Right lobe of liver (tissue), 6 donors: ENCODE measurements around the gene SNUPN. TPM values are rescaled to one million over a fixed set of nuclear protein-coding genes. Genes with fewer than 3 reads are reported as not detected.
A peak's percentile ranks its signal among the peaks of the same experiment; 100 is the strongest.

ENCODE experiments used
- ATAC-seq, 4 donors: fragments of 200-7000 bp; cut with Tn5 transposase; one replicate each; pipeline ENCODE4 v1.9.1; 2020; ENCODE audit warnings: mild to moderate bottlenecking in 4 of 4, moderate library complexity in 4 of 4
- DNase-seq, 3 donors: peaks; one replicate each; pipeline ENCODE4 v3.0.0-alpha.2; 2020
- H3K27ac ChIP-seq, 3 donors: fragments of 200-600 bp; one replicate each; pipeline ENCODE4 v1.8.0; 2022
- H3K27me3 ChIP-seq, 2 donors: fragments of 200-600 bp; one replicate each; pipeline ENCODE4 v1.8.0; 2022
- H3K36me3 ChIP-seq, 4 donors: fragments of 200-600 bp; sonication (generic) in 1 of 4; one replicate each; pipeline versions ENCODE4 v1.5.1 to v1.8.0; 2017 to 2022; ENCODE audit warnings: control low read depth in 1 of 4
- H3K4me1 ChIP-seq, 4 donors: fragments of 200-600 bp; sonication (generic) in 1 of 4; one replicate each; pipeline versions ENCODE4 v1.5.1 to v1.8.0; 2017 to 2022; ENCODE audit warnings: control low read depth in 1 of 4
- H3K4me3 ChIP-seq, 3 donors: fragments of 200-600 bp; one replicate each; pipeline ENCODE4 v1.8.0; 2022
- H3K9me3 ChIP-seq, 4 donors: fragments of 200-600 bp; sonication (generic) in 1 of 4; one replicate each; pipeline versions ENCODE4 v1.5.1 to v1.8.0; 2017 to 2022; ENCODE audit warnings: control low read depth in 1 of 4
- CTCF ChIP-seq, 4 donors: fragments of 200-600 bp in 3 of 4; fragments of 450-650 bp in 1 of 4; IDR thresholded peaks; one replicate each; pipeline versions ENCODE4 v1.5.1 to v1.8.0; 2016 to 2022; ENCODE audit warnings: antibody characterized with exemption in 4 of 4, mild to moderate bottlenecking in 2 of 4
- POLR2A ChIP-seq: fragments of 450-650 bp; IDR thresholded peaks from one replicate; pipeline ENCODE4 v1.6.1; 2017; ENCODE audit warnings: antibody characterized with exemption, mild to moderate bottlenecking
- WGBS: methylation state at CpG from one replicate; pipeline ENCODE4 v1.1.6; 2018; ENCODE audit warnings: low coverage, low lambda C conversion rate; ENCODE audit not compliant: insufficient coverage; ENCODE audit errors: missing lambda C conversion rate; 5-methylcytosine and 5-hydroxymethylcytosine counted together
- intact Hi-C, 2 donors: fragments of 100-400 bp; cut with DNase I; formaldehyde crosslinking; loops; one replicate each; pipeline versions ENCODE4 v1.11.2 to v1.14.1; 2022
- total RNA-seq, 6 experiments: library from RNA; depleted of rRNA in 2 of 6; stranded (reverse); fragments of >200 nt in 2 of 6; fragmentation: NEBNext Ultra II Directional in 3 of 6; extraction: Animal tissue kit (Norgen Biotek cat#: 25700) in 3 of 6; gene quantifications; one replicate each; pipeline versions ENCODE4 v1.1.0 to v1.2.4, GENCODE V29; 2016 to 2023
- donor health status: DM: no; HTN: yes; CAD: no.
- donor health status: DM: no; HTN: no; CAD: no.
- donor health status: DM: no; HTN: no; CAD: no.
- donor health status: DM: no; HTN: yes; CAD: no.
- donor health status: DM: no; HTN: yes; CAD: no.

SNUPN gene
- total RNA-seq, 6 experiments from 2014 or later = 11.1 to 19.4 (median 13.3) TPM

DNA sequence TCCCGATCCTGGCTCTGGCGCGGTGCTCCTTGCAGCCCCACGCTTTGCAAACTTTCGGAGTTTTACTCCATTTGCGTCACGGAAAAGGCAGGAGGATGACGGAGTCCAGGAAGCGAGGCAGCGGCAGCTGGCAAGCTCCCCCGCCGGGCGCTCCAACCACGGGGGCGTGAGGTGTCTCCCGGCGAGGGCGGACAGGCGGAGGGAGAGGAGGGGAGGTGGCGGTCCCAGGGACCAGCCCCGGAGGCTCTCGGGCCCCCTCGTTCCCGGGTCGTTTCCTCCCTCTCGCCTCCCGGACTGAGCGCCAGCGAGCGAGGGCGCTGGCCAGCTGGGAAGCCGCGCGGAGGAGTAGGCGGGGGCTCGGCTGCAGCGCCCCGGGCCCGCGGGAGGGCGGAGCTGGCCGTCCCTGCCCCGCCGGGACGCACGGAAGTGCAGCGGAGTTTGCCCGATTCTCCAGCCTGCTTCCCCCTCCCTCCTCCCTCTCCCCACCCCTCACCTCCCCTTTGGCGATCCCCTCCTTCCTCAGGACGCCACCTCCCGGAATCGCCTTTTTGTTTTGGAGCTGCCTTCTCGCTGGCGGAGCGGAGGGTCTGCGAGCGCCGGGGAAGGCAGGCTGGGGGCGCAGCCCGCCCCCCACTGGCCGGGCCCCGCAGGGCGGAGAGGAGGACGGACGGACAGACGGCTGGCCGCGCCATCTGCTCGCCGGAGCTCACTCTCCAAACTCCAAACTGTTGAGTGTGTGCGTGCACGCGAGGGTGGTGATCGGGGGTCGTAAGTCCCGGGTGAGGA, 22.0 kb upstream of the SNUPN start, which contains the start of gene SNX33:
Gene SNX33, plus strand, starts transcription at position 543 of the 786 bp plus-strand sequence. CDS start 1,191 bp downstream, outside the sequence.
- intact Hi-C loops = no loop called here
- Histone ChIP-seq H3K9me3 (no peaks in the 10 kb centered on the region), H3K4me1 (peaks cover 0 to 41% (median 18%) of the 10 kb centered on the region in 4 donors), H3K27ac (peak within 1 kb of the TSS; percentile 85 to 98 (median 96)), H3K27me3 (no peaks in the 10 kb centered on the region), H3K36me3 (no peaks in the 10 kb centered on the region), H3K4me3 (peak within 1 kb of the TSS; percentile 65 to 94 (median 92))
- WGBS = 0% methylated on average over 16 of the region's 76 CpGs
- DNase-seq (peak; percentile 88 to 90 (median 89)), ATAC-seq (peak; percentile 74 to 91 (median 88))
- TF ChIP-seq POLR2A = peak; percentile 90
- TF ChIP-seq CTCF (IDR thresholded peaks at IDR 0.05) = peak; percentile 32 to 42 (median 36)

DNA sequence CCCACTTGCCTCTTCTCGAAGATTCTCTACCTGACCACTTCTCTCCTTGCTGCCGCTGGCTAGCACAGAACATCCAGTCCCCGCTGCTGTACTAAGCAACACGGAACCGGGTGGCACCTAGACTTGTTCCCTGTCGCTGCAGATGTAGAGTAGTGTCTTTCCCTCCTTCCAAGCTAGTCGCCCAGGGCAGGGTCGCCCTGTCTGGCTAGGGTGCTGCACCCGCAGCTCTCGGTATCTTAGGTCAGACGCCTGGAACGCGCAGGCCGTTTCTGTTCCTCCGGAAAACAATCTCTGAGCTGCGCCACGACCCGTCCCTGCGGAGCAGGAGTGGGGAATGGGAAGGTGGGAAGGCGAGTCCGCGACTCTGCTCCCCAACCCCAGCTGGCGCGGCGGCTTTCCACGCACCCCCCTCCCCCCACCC, 21.4 kb upstream of the SNUPN start:
- Histone ChIP-seq H3K27ac (peak overlapping the region; percentile 85 to 98 (median 96)), H3K4me1 (peaks cover 0 to 43% (median 17%) of the 10 kb centered on the region in 4 donors), H3K4me3 (peak overlapping the region; percentile 65 to 94 (median 92)), H3K27me3 (no peaks in the 10 kb centered on the region), H3K9me3 (no peaks in the 10 kb centered on the region), H3K36me3 (no peaks in the 10 kb centered on the region)
- TF ChIP-seq POLR2A (no peak), CTCF (IDR thresholded peaks at IDR 0.05) (no peak)
- 0% methylated on average over 2 of the region's 26 CpGs for WGBS
- intact Hi-C loops = no loop called here
- peak; percentile 9 to 34 (median 25) for ATAC-seq
- no peak for DNase-seq

DNA sequence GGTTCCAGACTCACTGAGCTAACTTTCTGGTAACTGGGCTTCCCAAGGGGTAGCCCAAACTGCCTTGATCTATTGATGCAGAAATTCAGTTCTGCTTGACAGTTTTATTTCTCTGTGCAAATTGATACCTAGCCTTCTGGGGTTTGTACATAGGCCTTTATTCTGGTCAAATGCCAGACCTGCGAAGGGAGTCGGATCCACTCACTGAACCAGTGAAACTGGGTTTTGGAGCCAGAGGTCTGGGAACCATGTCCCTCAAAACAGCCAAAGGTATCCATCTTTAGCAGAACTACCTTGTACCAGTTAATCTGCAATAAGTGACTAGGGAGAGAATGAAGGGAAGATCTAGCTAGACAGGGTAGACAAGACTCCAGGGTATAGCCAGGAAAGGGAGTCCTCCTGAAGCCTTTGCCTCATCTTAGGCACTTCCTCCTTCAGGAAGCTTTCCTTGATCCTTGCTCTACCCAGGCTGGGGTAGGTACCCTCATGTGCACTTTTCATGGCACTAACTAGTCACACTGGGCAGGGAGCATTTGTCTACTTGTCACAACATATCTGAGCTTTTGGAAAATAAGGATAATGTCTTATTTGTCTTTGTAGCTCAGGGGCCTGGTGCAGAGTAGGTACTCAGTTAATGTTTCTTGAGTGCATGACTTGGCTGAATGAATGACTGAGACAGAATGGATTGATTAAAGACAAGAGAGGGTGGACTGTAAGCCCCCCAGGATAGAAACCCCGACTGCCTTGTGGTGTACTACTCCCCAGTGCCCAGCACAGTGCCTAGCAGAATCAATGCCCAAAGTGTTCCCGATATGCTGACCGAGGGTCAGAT, 20.8 kb upstream of the SNUPN start:
- 51% methylated on average over 5 of the region's 5 CpGs for WGBS
- peak overlapping the region; percentile 65 to 94 (median 92) for H3K4me3 ChIP-seq
- no peak for TF ChIP-seq POLR2A
- no peak for TF ChIP-seq CTCF (IDR thresholded peaks at IDR 0.05)
- no peaks in the 10 kb centered on the region for H3K36me3 ChIP-seq
- ATAC-seq (no peak), DNase-seq (no peak)
- peaks cover 0 to 44% (median 14%) of the 10 kb centered on the region in 4 donors for H3K4me1 ChIP-seq
- intact Hi-C loops = no loop called here
- H3K9me3 ChIP-seq = no peaks in the 10 kb centered on the region
- H3K27me3 ChIP-seq = no peaks in the 10 kb centered on the region
- peak overlapping the region; percentile 85 to 98 (median 96) for H3K27ac ChIP-seq

GRCh38 chr15:75644376-75644775, 18.9 kb upstream of the SNUPN start:
- DNase-seq (no peak), ATAC-seq (no peak)
- intact Hi-C loops = no loop called here
- H3K36me3 ChIP-seq = no peaks in the 10 kb centered on the region
- TF ChIP-seq CTCF (IDR thresholded peaks at IDR 0.05) (no peak), POLR2A (no peak)
- H3K27ac ChIP-seq = no peak overlapping the region
- no peaks in the 10 kb centered on the region for H3K27me3 ChIP-seq
- H3K9me3 ChIP-seq = no peaks in the 10 kb centered on the region
- H3K4me3 ChIP-seq = no peak overlapping the region
- WGBS = 81% methylated on average over 2 of the region's 2 CpGs
- H3K4me1 ChIP-seq = peaks cover 0 to 26% (median 7%) of the 10 kb centered on the region in 4 donors
